B cell (primary cell): ENCODE measurements around the gene LIPF. TPM values are rescaled to one million over a fixed set of nuclear protein-coding genes. Genes with fewer than 3 reads are reported as not detected.

Experiments used
- ATAC-seq: fragments of 200-7000 bp; cut with Tn5 transposase; one replicate; pipeline ENCODE4 v1.10.0; 2021; ENCODE audit warnings: low read depth, mild to moderate bottlenecking, moderate number of reproducible peaks, moderate library complexity
- CTCF ChIA-PET: fragments of 350-600 bp; sonication (Branson Sonifier 250); formaldehyde crosslinking; loops from one replicate; lab custom pipeline; 2021; ENCODE audit warnings: antibody characterized with exemption, inconsistent platforms; lab: Charles Lee
- POLR2A ChIA-PET: fragments of 350-600 bp; sonication (Branson Sonifier 250); formaldehyde crosslinking; loops from one replicate; lab custom pipeline; 2021; ENCODE audit warnings: antibody characterized with exemption; lab: Charles Lee
- DNase-seq: peaks from one replicate; pipeline ENCODE4 v3.0.0; 2013
- H2AFZ ChIP-seq: 2 replicates; pipeline ENCODE4 v1.6.1; 2012; ENCODE audit warnings: mild to moderate bottlenecking, low read depth, low read length; ENCODE audit not compliant: insufficient read depth, poor library complexity, severe bottlenecking
- H3K27ac ChIP-seq, 2 donors: 1 replicate in 1 of 2; 2 replicates in 1 of 2; pipeline ENCODE4 v1.5.1; 2012 to 2013; ENCODE audit warnings: low read length in 2 of 2, mild to moderate bottlenecking in 2 of 2, moderate library complexity in 1 of 2
- H3K27me3 ChIP-seq, 4 experiments: fragments of 200-600 bp in 1 of 4; sonication (generic) in 1 of 4; replicated peaks in 1 of 4; 1 replicate in 2 of 4; 2 replicates in 2 of 4; pipeline versions ENCODE4 v1.6.1 to v1.7.0; 2013 to 2016; ENCODE audit warnings: low read length in 3 of 4, mild to moderate bottlenecking in 2 of 4, mixed read lengths in 1 of 4, moderate library complexity in 1 of 4; ENCODE audit not compliant: insufficient read depth in 4 of 4, control insufficient read depth in 3 of 4; ENCODE audit errors: control extremely low read depth in 1 of 4
- H3K36me3 ChIP-seq, 2 experiments: replicated peaks in 1 of 2; 1 replicate in 1 of 2; 2 replicates in 1 of 2; pipeline versions ENCODE4 v1.6.1 to v1.7.1; 2013; ENCODE audit warnings: low read length in 1 of 2; ENCODE audit not compliant: insufficient read depth in 2 of 2, control insufficient read depth in 1 of 2; ENCODE audit errors: control extremely low read depth in 1 of 2, extremely low read depth in 1 of 2
- H3K4me1 ChIP-seq, 2 donors: fragments of 200-600 bp in 1 of 2; sonication (generic) in 1 of 2; 1 replicate in 1 of 2; 2 replicates in 1 of 2; pipeline versions ENCODE4 v1.5.1 to v1.6.1; 2013 to 2017; ENCODE audit warnings: low read length in 2 of 2; ENCODE audit not compliant: control insufficient read depth in 2 of 2, insufficient read depth in 2 of 2
- H3K4me2 ChIP-seq: replicated peaks from 2 replicates; pipeline ENCODE3; 2012; ENCODE audit warnings: mild to moderate bottlenecking, low read depth, low read length; ENCODE audit not compliant: poor library complexity, severe bottlenecking
- H3K4me3 ChIP-seq, 5 experiments: fragments of 200-600 bp in 1 of 5; sonication (generic) in 1 of 5; 1 replicate in 3 of 5; 2 replicates in 2 of 5; pipeline versions ENCODE4 v1.5.1 to v1.7.0; 2011 to 2016; ENCODE audit warnings: low read length in 4 of 5, mild to moderate bottlenecking in 4 of 5, low read depth in 2 of 5, control low read depth in 1 of 5, moderate library complexity in 1 of 5; ENCODE audit not compliant: insufficient read depth in 1 of 5; ENCODE audit errors: control extremely low read depth in 1 of 5, extremely low read depth in 1 of 5
- H3K79me2 ChIP-seq: fragments of 200-600 bp; sonication (generic); one replicate; pipeline ENCODE4 v1.6.0; 2016; ENCODE audit warnings: low read length; ENCODE audit not compliant: control insufficient read depth, insufficient read depth
- H3K9ac ChIP-seq: fragments of 200-600 bp; sonication (generic); 2 replicates; pipeline ENCODE4 v1.6.1; 2017; ENCODE audit warnings: mild to moderate bottlenecking, low read length, moderate library complexity
- H3K9me3 ChIP-seq, 3 donors: one replicate each; pipeline versions ENCODE4 v1.6.1 to v1.7.1; 2013; ENCODE audit warnings: low read length in 2 of 3; ENCODE audit not compliant: control insufficient read depth in 2 of 3, insufficient read depth in 1 of 3; ENCODE audit errors: control extremely low read depth in 1 of 3
- H4K20me1 ChIP-seq: 2 replicates; pipeline ENCODE4 v1.6.0; 2012; ENCODE audit warnings: mild to moderate bottlenecking, low read length; ENCODE audit not compliant: insufficient read depth, control insufficient read depth, poor library complexity, severe bottlenecking
- H3K27ac Mint-ChIP-seq: one replicate; pipeline ENCODE4 v1.8.0; 2021; ENCODE audit warnings: mixed read lengths
- H3K27me3 Mint-ChIP-seq: one replicate; pipeline ENCODE4 v1.8.0; 2021; ENCODE audit warnings: mixed read lengths
- H3K4me1 Mint-ChIP-seq: one replicate; pipeline ENCODE4 v1.8.0; 2021; ENCODE audit warnings: mixed read lengths
- H3K4me3 Mint-ChIP-seq: one replicate; pipeline ENCODE4 v1.8.0; 2021; ENCODE audit warnings: mixed read lengths
- H3K9me3 Mint-ChIP-seq: one replicate; pipeline ENCODE4 v1.8.0; 2022; ENCODE audit warnings: mixed read lengths; ENCODE audit not compliant: insufficient read depth
- CTCF ChIP-seq: fragments of 200-600 bp; IDR thresholded peaks from one replicate; pipeline ENCODE4 v1.8.0; 2022; ENCODE audit warnings: antibody characterized with exemption, mild to moderate bottlenecking
- EZH2 ChIP-seq: IDR thresholded peaks from 2 replicates; pipeline ENCODE4 v1.6.1; 2012; ENCODE audit warnings: borderline replicate concordance, low read depth, mild to moderate bottlenecking, moderate library complexity, low read length; ENCODE audit not compliant: insufficient read depth, poor library complexity, severe bottlenecking
- WGBS: methylation state at CpG from one replicate; pipeline ENCODE4 v1.1.5; 2013; ENCODE audit warnings: missing lambda C conversion rate; ENCODE audit not compliant: insufficient coverage; 5-methylcytosine and 5-hydroxymethylcytosine counted together
- intact Hi-C: fragments of 100-400 bp; cut with micrococcal nuclease; formaldehyde crosslinking; loops from one replicate; pipeline ENCODE4 v1.10.0; 2022
- polyA plus RNA-seq: library from polyadenylated mRNA; depleted of rRNA; stranded (reverse); fragments of >200 nt; gene quantifications from 2 replicates; pipeline ENCODE4 v1.2.3, GENCODE V29; 2012
- total RNA-seq, 2 donors: library from RNA; stranded (reverse); fragments of 120-200 nt in 1 of 2; gene quantifications; 1 replicate in 1 of 2; 2 replicates in 1 of 2; pipeline versions ENCODE4 v1.2.3 to v1.2.4, GENCODE V29; 2013 to 2022

LIPF gene
- total and polyA plus RNA-seq, 2 donors (not counting 1 experiment from before 2014, with no cell fraction given): not detected

GRCh38 chr10:88668465-88668864, 4.2 kb downstream of the LIPF start:
- no CpG with 5 or more reads among the region's 1 CpG for WGBS
- no peak for TF ChIP-seq CTCF
- no peak for TF ChIP-seq EZH2
- H3K27ac ChIP-seq: no peak overlapping the region
- no peak overlapping the region for H2AFZ ChIP-seq
- no peak overlapping the region for H3K4me3 ChIP-seq
- no peak overlapping the region for H3K4me2 ChIP-seq
- no peaks in the 10 kb centered on the region for H3K4me1 ChIP-seq
- DNase-seq (no peak), ATAC-seq (no peak)
- H3K27me3 ChIP-seq: no peaks in the 10 kb centered on the region
- no peaks in the 10 kb centered on the region for H3K4me1 Mint-ChIP-seq
- no peak overlapping the region for H3K4me3 Mint-ChIP-seq
- H3K36me3 ChIP-seq: no peaks in the 10 kb centered on the region
- no peaks in the 10 kb centered on the region for H3K9me3 Mint-ChIP-seq
- no peaks in the 10 kb centered on the region for H4K20me1 ChIP-seq
- H3K27me3 Mint-ChIP-seq: peaks cover 4% of the 10 kb centered on the region
- ChIA-PET CTCF (interaction anchor here (0.9 kb wide), 1 partner anchor 17 kb away, joined by 4 read pairs; no protein-coding TSS in a partner anchor), POLR2A (no interaction called here)
- H3K79me2 ChIP-seq: no peaks in the 10 kb centered on the region
- H3K9me3 ChIP-seq: peaks cover 0 to under 1% (median 0%) of the 10 kb centered on the region in 3 donors
- no peak overlapping the region for H3K9ac ChIP-seq
- H3K27ac Mint-ChIP-seq: no peak overlapping the region
- intact Hi-C loops: no loop called here

- Histone ChIP-seq H3K27me3 (no peaks in the 10 kb centered on the region), H3K4me3 (no peak overlapping the region), H3K79me2 (no peaks in the 10 kb centered on the region), H3K4me1 (no peaks in the 10 kb centered on the region), H2AFZ (no peak overlapping the region), H3K36me3 (no peaks in the 10 kb centered on the region), H3K9ac (no peak overlapping the region), H3K4me2 (no peak overlapping the region), H3K9me3 (no peaks in the 10 kb centered on the region), H4K20me1 (no peaks in the 10 kb centered on the region), H3K27ac (no peak overlapping the region)
- Mint-ChIP-seq H3K27ac (no peak overlapping the region), H3K27me3 (peaks cover 4% of the 10 kb centered on the region), H3K4me3 (no peak overlapping the region), H3K4me1 (no peaks in the 10 kb centered on the region), H3K9me3 (no peaks in the 10 kb centered on the region)
- 78% methylated on average over 1 of the region's 2 CpGs for WGBS
- ChIA-PET POLR2A (no interaction called here), CTCF (no interaction called here)
- no peak for DNase-seq
- TF ChIP-seq CTCF: no peak
- no peak for TF ChIP-seq EZH2
- intact Hi-C loops: no loop called here
- ATAC-seq: no peak
Observed at GRCh38 chr10:88670497-88670896, 6.3 kb downstream of the LIPF start.
